IMR-90 (cell line): ENCODE results near the gene NFYC. TPM values are rescaled to one million over a fixed set of nuclear protein-coding genes. Genes with fewer than 3 reads are reported as not detected.

ENCODE experiments used
- ATAC-seq: fragments of 200-7000 bp; cut with Tn5 transposase; 2 replicates; pipeline ENCODE4 v1.9.1; 2020; ENCODE audit warnings: low read depth, mild to moderate bottlenecking, moderate library complexity
- BruUV-seq: library from RNA; stranded (reverse); fragments of 400-500 nt; replicated peaks from 2 replicates; lab custom pipeline; 2021; lab: Mats Ljungman, UMichigan
- CTCF ChIA-PET: fragments of 300-600 bp; formaldehyde crosslinking; extraction: SDS; loops from one replicate; lab custom pipeline; 2021; ENCODE audit warnings: antibody characterized with exemption; lab: Yijun Ruan, JAX
- POLR2A ChIA-PET: fragments of 300-600 bp; sonication (Branson Sonifier 250); formaldehyde crosslinking; loops from one replicate; lab custom pipeline; 2022; ENCODE audit warnings: antibody characterized with exemption; ENCODE audit not compliant: unreplicated experiment; lab: Charles Lee
- DNase-seq: peaks from one replicate; pipeline ENCODE4 v3.0.0; 2013
- H2AFZ ChIP-seq: replicated peaks from 2 replicates; pipeline ENCODE3; 2013; ENCODE audit warnings: low read length, mild to moderate bottlenecking; ENCODE audit not compliant: poor library complexity
- H2AK5ac ChIP-seq: 2 replicates; pipeline ENCODE4 v1.6.1; 2013; ENCODE audit warnings: low read depth, low read length, inconsistent platforms
- H2AK9ac ChIP-seq: replicated peaks from 2 replicates; pipeline ENCODE3; 2013; ENCODE audit warnings: mild to moderate bottlenecking, low read depth, low read length, moderate library complexity; ENCODE audit not compliant: poor library complexity
- H2BK120ac ChIP-seq: 2 replicates; pipeline ENCODE4 v1.6.1; 2013; ENCODE audit warnings: low read depth, low read length, inconsistent platforms
- H2BK15ac ChIP-seq: 3 replicates; pipeline ENCODE4 v1.6.1; 2013; ENCODE audit warnings: low read depth, low read length, inconsistent platforms
- H2BK20ac ChIP-seq: 2 replicates; pipeline ENCODE4 v1.6.1; 2013; ENCODE audit warnings: low read depth, mild to moderate bottlenecking, inconsistent platforms, low read length, moderate library complexity
- H2BK5ac ChIP-seq: 2 replicates; pipeline ENCODE4 v1.6.1; 2013; ENCODE audit warnings: mild to moderate bottlenecking, low read depth, low read length, inconsistent platforms; ENCODE audit not compliant: poor library complexity, severe bottlenecking
- H3K14ac ChIP-seq: replicated peaks from 2 replicates; pipeline ENCODE4 v1.6.1; 2013; ENCODE audit warnings: low read depth, low read length, inconsistent platforms
- H3K18ac ChIP-seq: 2 replicates; pipeline ENCODE4 v1.6.1; 2013; ENCODE audit warnings: low read depth, low read length, control low read depth
- H3K23ac ChIP-seq: 2 replicates; pipeline ENCODE4 v1.6.1; 2013; ENCODE audit warnings: low read depth, low read length, inconsistent platforms
- H3K27ac ChIP-seq: 2 replicates; pipeline ENCODE4 v1.5.1; 2013; ENCODE audit warnings: mild to moderate bottlenecking, control low read depth, low read length; ENCODE audit not compliant: insufficient read depth
- H3K27me3 ChIP-seq: 2 replicates; pipeline ENCODE4 v1.6.1; 2013; ENCODE audit warnings: low read length; ENCODE audit not compliant: control insufficient read depth, insufficient read depth
- H3K36me3 ChIP-seq: 2 replicates; pipeline ENCODE4 v1.6.1; 2013; ENCODE audit warnings: low read length, mixed read lengths; ENCODE audit not compliant: control insufficient read depth, insufficient read depth
- H3K4ac ChIP-seq: 2 replicates; pipeline ENCODE4 v1.6.1; 2013; ENCODE audit warnings: low read depth, low read length, inconsistent platforms
- H3K4me1 ChIP-seq: 2 replicates; pipeline ENCODE4 v1.6.1; 2013; ENCODE audit warnings: low read length, mixed read lengths; ENCODE audit not compliant: control insufficient read depth, insufficient read depth
- H3K4me2 ChIP-seq: 2 replicates; pipeline ENCODE4 v1.6.1; 2013; ENCODE audit warnings: low read depth, mild to moderate bottlenecking, control low read depth, low read length, moderate library complexity
- H3K4me3 ChIP-seq: 2 replicates; pipeline ENCODE4 v1.5.1; 2013; ENCODE audit warnings: low read depth, mild to moderate bottlenecking, control low read depth, low read length, moderate library complexity; ENCODE audit not compliant: insufficient read depth
- H3K56ac ChIP-seq: 2 replicates; pipeline ENCODE4 v1.6.1; 2013; ENCODE audit warnings: low read length, inconsistent platforms; ENCODE audit not compliant: insufficient read depth; ENCODE audit errors: extremely low read depth
- H3K79me1 ChIP-seq, 2 experiments: 2 replicates each; pipeline ENCODE4 v1.6.1; 2013; ENCODE audit warnings: low read length in 2 of 2, inconsistent platforms in 1 of 2, low read depth in 1 of 2
- H3K9ac ChIP-seq: 2 replicates; pipeline ENCODE4 v1.6.1; 2013; ENCODE audit warnings: low read depth, low read length, control low read depth
- H3K9me1 ChIP-seq: 2 replicates; pipeline ENCODE4 v1.6.1; 2013; ENCODE audit warnings: low read length, inconsistent platforms; ENCODE audit not compliant: insufficient read depth
- H3K9me3 ChIP-seq: 2 replicates; pipeline ENCODE4 v1.6.1; 2013; ENCODE audit warnings: low read length; ENCODE audit not compliant: control insufficient read depth, insufficient read depth
- H4K20me1 ChIP-seq: 2 replicates; pipeline ENCODE4 v1.6.1; 2013; ENCODE audit warnings: low read length, inconsistent platforms; ENCODE audit not compliant: insufficient read depth
- H4K5ac ChIP-seq: 2 replicates; pipeline ENCODE4 v1.6.1; 2013; ENCODE audit warnings: mild to moderate bottlenecking, low read depth, low read length, control low read depth
- H4K8ac ChIP-seq, 2 experiments: 2 replicates each; pipeline ENCODE4 v1.6.1; 2013; ENCODE audit warnings: low read depth in 2 of 2, low read length in 2 of 2, control low read depth in 1 of 2, inconsistent platforms in 1 of 2
- H4K91ac ChIP-seq: 2 replicates; pipeline ENCODE4 v1.6.1; 2013; ENCODE audit warnings: low read depth, low read length, inconsistent platforms; ENCODE audit not compliant: insufficient read depth
- ELK1 ChIP-seq: fragments of 150-350 bp; IDR thresholded peaks from 2 replicates; pipeline ENCODE4 v1.6.1; 2016; ENCODE audit warnings: low read depth, mild to moderate bottlenecking, low read length, moderate library complexity, borderline replicate concordance
- RCOR1 ChIP-seq: IDR thresholded peaks from 2 replicates; pipeline ENCODE4 v1.6.1; 2012; ENCODE audit warnings: mild to moderate bottlenecking, low read length, improper control_type of control experiment; ENCODE audit not compliant: insufficient replicate concordance
- RFX5 ChIP-seq: IDR thresholded peaks from 2 replicates; pipeline ENCODE4 v1.8.0; 2012; ENCODE audit warnings: low read depth, mild to moderate bottlenecking, low read length, moderate library complexity
- USF2 ChIP-seq: fragments of 150-350 bp; IDR thresholded peaks from 2 replicates; pipeline ENCODE4 v1.6.1; 2017; ENCODE audit warnings: mild to moderate bottlenecking, antibody characterized with exemption, low read length, low read depth
- WGBS, 2 experiments: methylation state at CpG; one replicate each; pipeline versions ENCODE4 v1.1.5 to v1.1.7; 2013; ENCODE audit warnings: missing lambda C conversion rate in 2 of 2; ENCODE audit not compliant: insufficient read length in 1 of 2; ENCODE audit errors: extremely low coverage in 2 of 2; 5-methylcytosine and 5-hydroxymethylcytosine counted together
- dilution Hi-C: fragments of 300-500 bp; cut with HindIII; formaldehyde crosslinking; loops from one replicate; pipeline ENCODE4 v1.14.3; 2018; ENCODE audit warnings: low sequenced_read_pairs; ENCODE audit not compliant: unreplicated experiment
- in situ Hi-C: fragments of 300-500 bp; cut with MboI; formaldehyde crosslinking; loops from 3 replicates; pipeline ENCODE4 v1.14.3; 2019; ENCODE audit warnings: low sequenced_read_pairs, inconsistent platforms, mixed read lengths
- intact Hi-C: fragments of 100-400 bp; cut with micrococcal nuclease; formaldehyde crosslinking; loops from 2 replicates; pipeline ENCODE4 v1.10.0; 2022
- polyA plus RNA-seq, 3 experiments: library from polyadenylated mRNA; depleted of rRNA; stranded (reverse); fragments of >200 nt; gene quantifications; 2 replicates each; pipeline ENCODE4 v1.2.3, GENCODE V29; 2012; ENCODE audit warnings: low replicate concordance in 1 of 3
- total RNA-seq: library from RNA; depleted of rRNA; stranded (reverse); fragments of >200 nt; gene quantifications from 2 replicates; pipeline ENCODE4 v1.2.3, GENCODE V29; 2012

Gene NFYC
- total and polyA plus RNA-seq, 2 of the 4 experiments (the other 2 are of a cell fraction): 45.2 to 62.2 TPM

- ChIA-PET POLR2A (no interaction called here), CTCF (interaction anchor here (1.2 kb wide), 1 partner anchor 21 kb away, joined by 3 read pairs; no protein-coding TSS in a partner anchor)
- Histone ChIP-seq H2AK5ac (no peak overlapping the region), H4K91ac (no peak overlapping the region), H3K4ac (no peak overlapping the region), H3K56ac (no peak overlapping the region), H3K27ac (no peak overlapping the region), H4K8ac (no peak overlapping the region), H3K9ac (no peak overlapping the region), H3K18ac (no peak overlapping the region), H3K36me3 (peaks cover 36% of the 10 kb centered on the region), H2BK15ac (no peak overlapping the region), H2AFZ (no peak overlapping the region), H3K79me1 (no peaks in the 10 kb centered on the region; a peak in 1 of 4 replicates), H3K4me2 (no peak overlapping the region), H3K4me1 (peaks cover 1% of the 10 kb centered on the region; the same call in 1 of the 2 replicates), H2AK9ac (no peak overlapping the region), H2BK120ac (no peak overlapping the region), H2BK5ac (no peak overlapping the region), H3K27me3 (no peaks in the 10 kb centered on the region), H3K9me3 (no peaks in the 10 kb centered on the region), H4K5ac (no peak overlapping the region), H3K9me1 (no peaks in the 10 kb centered on the region), H3K23ac (no peak overlapping the region), H3K14ac (no peak overlapping the region), H4K20me1 (no peaks in the 10 kb centered on the region), H2BK20ac (no peak overlapping the region), H3K4me3 (no peak overlapping the region)
- BruUV-seq: no TSS peak
- in situ Hi-C loops (no loop called here), intact Hi-C loops (no loop called here), dilution Hi-C loops (no loop called here)
- DNase-seq: no peak
- 100% methylated on average over 1 of the region's 8 CpGs; no CpG with 5 or more reads in 1 of the 2 experiments for WGBS, 2 experiments
- no peak for TF ChIP-seq ELK1
- no peak for TF ChIP-seq RFX5
- TF ChIP-seq RCOR1: no peak
- no peak for TF ChIP-seq USF2
- no peak for ATAC-seq
These were observed 61.8 kb downstream of the NFYC start for GRCh38 chr1:40753142-40753882.
